Measurements from ENCODE around the gene HOXC11.

Gene HOXC11

DNA sequence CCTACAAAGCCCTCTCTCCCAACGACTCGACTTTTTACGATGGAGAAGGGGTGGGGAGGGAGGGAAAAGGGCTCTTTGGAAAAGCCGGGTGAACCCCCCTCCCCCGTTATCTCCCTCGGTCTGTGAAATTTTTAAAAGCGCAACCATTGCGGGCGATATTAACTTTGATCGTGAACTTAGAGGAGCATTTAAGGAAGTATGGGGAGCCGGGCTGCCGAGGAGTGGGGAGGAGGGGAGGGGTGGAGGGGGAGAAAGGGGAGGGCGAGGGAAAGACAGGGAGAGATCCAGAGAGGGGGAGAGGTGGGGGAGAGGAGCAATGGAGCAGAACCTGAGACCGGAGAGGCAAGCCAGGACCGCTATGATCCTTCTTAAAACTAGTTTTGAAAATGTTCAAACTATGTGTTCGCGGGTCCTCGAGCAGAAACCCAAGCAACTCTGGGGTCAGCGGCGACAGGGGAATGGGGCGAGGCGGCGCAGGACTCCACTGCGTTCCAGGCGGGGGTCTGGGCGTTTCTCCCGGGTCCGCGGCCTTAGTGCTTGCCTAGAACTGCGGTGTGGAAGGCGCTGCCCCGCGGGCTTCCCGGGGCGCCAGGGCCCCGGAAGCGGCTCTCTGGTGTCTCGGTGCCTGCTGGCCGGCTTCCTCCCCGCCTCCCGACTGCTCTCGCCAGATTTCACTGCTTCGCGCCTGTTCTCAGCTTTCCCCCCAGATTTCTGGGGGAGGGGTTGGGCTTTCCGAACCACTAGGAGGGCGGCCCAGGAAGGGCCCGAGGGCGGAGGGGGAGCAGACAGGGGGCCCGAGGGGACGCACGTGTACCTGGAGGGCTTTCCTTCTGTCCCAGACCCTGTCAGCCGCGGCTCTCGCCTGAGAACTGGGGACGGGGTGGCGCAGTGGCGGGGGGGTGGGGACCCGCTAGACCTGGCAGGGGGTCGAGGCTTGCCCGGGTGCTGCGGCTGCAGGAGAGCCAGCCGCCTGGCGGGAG lies 1.4 kb downstream of the HOXC11 start, which contains the start of gene HOTAIR:
HOTAIR (minus strand) TSS at position 871 of the 980 bp plus-strand sequence.
- DNase-seq (ENCODE audit: low read depth): no peak

DNA sequence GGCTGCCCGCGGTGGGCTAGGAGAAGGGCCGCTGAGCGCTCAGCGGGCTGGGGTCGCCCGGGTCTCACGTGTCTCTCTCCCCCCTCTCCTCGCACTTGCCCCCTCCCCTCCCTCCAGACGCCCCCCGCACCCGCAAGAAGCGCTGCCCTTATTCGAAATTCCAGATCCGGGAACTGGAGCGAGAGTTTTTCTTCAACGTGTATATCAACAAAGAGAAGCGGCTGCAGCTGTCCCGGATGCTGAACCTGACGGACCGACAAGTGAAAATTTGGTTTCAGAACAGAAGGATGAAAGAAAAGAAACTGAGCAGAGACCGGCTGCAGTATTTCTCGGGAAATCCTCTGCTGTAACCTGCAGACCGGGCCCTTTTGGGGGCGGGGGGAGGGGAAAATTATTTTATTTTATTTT lies 2.1 kb downstream of the HOXC11 start:
- DNase-seq (ENCODE audit: low read depth): no peak

DNA sequence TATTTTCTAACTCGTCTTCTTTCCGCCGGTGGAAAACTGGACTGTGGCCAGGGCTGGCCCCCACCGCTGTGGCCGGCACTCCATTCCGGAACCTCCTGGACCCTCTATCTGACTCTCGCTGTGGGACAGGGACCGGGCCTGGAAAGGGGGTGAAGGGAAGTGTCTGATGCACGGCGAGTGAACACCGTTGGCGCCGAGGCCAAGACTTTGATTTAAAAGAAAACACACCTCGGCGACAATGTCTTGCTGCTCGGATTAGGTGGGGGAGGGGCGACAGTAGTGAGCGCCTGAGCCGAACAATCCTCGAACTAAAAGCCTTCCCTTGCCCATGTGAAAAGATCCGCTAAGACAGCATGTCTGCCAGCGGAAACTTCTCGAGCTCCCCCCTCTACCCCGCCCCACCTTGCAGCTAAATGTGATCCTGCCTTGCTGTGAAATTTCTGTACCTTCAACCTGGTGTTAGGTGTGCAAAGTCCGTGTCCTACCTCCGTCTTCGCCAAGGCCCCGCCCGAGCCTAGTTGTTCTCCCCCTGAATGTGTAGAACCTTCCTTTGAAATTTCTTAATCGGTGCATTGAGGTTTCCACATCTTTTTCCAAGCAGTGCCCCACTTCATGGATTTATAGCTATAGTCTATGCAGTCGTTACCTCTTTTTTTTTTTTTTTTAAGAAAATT lies 2.7 kb downstream of the HOXC11 start:
- no peak for DNase-seq (ENCODE audit: low read depth)

DNA sequence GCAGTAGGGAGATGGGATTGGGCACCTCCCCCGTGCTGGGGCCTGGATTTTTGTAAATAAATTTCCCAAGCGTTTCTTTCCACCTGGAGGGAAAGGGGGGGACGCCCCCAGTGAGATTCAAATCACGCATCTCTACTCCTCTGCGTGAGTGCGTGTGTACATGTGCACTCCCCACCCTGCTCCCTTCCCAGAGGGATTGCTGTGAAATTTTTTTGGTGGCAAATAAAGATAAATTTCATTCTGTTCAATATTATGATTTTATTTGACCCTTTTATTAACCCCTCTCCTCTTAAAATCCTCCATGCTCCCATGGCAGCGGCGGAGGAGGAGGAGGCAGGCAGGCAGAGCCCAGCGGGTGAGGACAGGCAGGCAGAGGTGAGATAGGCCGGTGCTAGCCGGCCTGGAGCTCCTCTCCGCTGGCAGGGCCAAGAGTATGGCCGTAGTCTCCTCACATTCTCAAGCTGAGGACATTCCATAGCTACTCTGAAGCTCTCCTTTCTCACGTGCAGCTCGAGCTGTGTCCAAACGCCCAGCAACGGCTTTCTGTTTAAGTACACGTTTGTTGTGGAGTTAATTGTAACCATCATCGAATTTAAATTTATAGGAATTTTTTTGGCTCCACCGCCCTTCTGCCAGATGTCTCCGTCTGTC lies 3.4 kb downstream of the HOXC11 start:
- DNase-seq (ENCODE audit: low read depth): no peak

DNA sequence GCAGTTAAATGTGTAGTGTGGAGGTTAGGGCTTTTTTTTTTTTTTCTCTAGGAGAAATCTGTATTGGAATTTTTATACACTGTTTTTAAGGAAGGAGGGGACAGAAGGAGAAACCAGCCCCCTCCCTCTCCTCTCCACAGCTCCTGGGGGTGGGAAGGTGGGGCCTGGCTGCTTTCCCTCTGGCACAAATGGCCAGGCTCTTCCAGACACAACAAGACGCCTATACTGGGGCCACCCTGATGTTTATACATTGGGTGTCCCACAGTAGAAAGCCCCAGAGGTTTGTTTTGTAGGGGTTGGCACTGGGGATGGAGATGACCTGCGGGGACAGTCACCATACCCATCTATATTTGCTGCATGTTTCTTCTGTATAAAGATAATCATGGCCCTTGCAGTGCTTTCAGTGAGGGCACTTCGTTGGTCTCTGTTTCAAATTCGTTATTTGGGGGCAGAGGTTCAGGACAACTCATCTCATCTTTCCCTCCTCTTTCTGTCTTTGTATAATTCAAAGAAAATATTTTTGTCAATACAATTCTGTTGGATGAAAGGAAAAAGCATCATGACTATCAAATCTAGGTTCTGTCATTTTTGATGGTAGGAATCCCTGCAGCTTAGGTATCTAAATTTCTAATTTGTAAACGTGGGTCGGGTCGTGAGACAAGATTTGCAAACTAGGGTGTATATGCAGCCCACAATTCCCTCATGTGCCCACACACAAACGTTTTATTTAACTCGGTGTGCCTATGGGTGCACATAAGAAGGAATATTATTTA lies 4.1 kb downstream of the HOXC11 start:
- DNase-seq (ENCODE audit: low read depth): no peak

GRCh38 chr12:53977596-53978445 lies 4.9 kb downstream of the HOXC11 start:
- DNase-seq (ENCODE audit: low read depth): no peak

DNA sequence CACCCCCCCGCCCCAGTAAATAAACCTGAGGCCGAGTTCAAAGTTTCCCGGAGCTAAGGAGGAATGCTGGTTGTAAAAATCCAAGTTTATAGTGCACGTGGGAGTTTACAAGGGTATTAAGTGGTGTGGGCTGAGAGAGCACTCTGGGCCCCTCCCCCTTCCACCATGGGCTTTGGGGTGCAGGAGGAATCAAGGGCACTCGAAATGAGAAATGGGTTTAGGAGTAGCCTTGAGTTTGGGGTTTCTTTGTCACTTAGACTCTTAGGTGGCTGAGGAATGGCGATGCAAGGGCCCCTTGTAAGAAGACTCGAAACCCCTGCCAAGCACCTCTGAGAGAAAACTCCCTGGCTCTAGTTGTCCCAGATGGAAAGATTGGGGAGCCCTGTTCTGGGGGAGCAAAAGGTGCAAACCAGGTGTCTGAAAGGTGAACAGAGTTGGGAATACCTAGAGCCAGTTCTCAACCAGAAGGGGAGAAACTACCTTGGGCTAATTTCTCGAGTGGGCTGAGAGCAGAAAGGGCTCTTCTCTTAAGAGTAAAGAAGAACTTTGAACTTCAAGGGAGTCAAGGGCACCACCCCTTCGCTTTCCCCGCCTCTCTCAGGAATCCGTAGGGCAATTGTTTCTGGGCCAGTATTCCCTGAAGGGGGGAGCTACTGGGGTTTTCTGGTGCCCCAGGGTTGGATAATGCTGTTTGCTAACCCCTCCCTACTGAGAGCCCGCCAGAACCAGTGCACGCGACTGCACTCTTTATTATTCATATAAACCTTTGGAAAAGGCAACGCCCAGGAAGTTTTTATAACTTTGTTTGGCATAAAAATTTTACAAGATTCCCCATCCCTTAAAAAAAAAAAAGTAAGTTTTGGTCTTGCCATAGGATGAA lies 5.8 kb downstream of the HOXC11 start:
- no peak for DNase-seq (ENCODE audit: low read depth)

GRCh38 chr12:53980104-53980801 lies 7.3 kb downstream of the HOXC11 start:
- no peak for DNase-seq (ENCODE audit: low read depth)

- no peak for DNase-seq (ENCODE audit: low read depth)
Observed at GRCh38 chr12:53980802-53981496, 8.0 kb downstream of the HOXC11 start.

DNA sequence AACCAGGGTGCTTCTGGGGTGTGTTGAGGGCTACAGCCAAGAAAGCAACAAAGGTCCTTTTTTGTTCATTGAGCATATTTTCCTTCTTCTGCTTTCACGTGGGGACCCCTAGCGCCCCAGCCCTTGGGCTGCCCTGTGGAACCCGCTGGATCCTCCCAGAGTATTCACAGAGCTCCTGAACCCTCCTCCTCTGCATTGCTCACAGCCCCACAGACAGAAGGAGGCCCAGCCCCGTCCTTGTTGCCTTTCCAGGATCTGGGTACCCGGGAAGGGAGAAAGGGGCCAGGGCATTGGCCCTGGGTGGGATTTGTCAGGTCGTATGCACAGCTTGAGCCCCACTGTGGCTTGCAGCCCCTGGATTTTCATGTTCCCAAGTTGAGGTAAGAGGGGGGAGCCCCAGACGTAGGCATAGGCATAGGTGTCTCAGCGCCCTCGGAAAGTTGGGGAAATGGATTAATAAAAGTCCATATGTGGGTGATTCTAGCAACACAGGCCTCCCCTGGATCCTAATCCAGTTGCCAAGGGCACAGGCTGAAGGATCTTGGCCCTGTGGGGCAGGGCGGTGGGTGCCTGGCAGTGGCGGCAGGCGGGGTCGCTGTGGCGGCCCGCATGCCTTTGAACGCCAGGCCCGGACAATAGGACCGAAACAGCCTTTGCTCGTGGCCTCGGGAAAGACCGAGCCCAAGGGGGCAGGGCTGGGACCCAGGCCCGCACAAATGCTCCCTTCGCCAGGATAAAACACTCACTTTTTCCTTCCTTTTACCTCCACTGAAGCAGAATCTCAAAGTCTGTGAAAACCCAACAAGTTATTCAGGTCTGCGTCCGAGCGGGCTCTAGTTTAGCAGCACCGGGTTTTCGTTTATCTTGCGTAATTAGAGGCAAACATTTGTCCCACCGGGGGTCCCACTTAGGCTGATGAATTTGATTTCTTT lies 9.0 kb downstream of the HOXC11 start:
- DNase-seq (ENCODE audit: low read depth): no peak

DNA sequence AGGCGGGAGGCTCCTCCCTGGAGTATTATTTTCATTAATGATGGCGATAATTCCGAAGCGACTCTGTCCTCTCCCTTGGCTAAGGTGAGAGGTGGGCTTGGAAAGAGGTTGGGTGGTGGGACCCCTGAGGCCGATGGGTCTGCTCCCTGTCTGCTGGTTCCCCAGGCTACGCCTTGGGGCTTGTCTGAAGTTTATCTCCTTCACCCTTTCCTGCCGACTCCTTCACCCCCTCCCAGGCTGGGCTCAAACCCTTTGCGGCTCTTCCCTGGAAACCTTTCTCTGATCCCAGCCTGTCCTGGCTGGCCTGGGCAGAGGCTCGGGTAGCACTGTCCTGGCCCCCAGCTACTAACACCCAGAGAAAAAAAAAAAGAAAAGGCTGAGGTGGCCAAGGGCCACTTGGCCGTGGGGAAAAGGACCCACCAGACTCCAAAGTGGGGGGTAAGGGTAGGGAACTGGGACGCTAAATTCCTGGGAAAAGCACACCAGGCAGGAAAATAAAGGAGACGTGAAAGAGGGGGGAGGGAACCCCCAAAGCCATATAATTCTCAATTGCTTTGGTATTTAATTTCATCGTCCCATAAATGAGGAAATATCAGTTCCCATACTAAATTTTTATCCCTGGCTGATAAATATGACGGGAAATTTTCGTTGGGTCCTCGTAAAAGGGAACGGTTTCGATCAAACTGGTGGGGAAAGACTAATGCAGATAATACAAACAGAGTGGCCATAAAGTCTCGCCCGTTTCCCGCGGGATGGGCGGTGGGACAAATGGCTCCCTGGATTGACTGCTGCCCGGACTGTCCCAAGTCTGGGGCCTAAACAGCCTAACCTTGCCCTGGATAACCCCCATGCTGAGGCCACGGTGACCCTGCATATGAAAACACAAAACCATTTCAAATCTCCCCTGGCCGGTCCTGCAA lies 10.0 kb downstream of the HOXC11 start:
- no peak for DNase-seq (ENCODE audit: low read depth)

- DNase-seq (ENCODE audit: low read depth): no peak
Observed at GRCh38 chr12:53983568-53983949, 10.6 kb downstream of the HOXC11 start.

- DNase-seq (ENCODE audit: low read depth): no peak
Observed at GRCh38 chr12:53983950-53984572, 11.1 kb downstream of the HOXC11 start.

DNA sequence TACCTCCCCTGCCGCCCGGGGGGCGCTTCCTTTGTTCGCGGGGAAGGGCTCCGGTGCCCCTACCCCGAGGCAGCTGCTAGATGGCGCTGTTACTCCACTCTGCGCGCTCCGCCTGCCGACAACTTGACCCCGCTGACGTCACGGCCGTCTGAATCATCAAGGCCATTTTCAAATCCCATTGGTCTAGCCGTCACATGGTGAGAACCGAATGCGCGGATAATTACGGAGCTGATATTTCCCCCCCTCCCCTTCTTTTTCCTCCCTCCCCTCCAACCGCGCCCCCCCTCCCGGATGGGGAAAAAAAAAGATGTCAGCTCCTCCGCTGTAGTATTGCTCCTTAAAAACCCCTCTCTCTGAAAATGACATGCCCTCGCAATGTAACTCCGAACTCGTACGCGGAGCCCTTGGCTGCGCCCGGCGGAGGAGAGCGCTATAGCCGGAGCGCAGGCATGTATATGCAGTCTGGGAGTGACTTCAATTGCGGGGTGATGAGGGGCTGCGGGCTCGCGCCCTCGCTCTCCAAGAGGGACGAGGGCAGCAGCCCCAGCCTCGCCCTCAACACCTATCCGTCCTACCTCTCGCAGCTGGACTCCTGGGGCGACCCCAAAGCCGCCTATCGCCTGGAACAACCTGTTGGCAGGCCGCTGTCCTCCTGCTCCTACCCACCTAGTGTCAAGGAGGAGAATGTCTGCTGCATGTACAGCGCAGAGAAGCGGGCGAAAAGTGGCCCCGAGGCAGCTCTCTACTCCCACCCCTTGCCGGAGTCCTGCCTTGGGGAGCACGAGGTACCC lies 12.2 kb downstream of the HOXC11 start, which contains the start of gene HOXC10:
HOXC10 (plus strand) TSS at position 246 of the 791 bp plus-strand sequence; CDS start at position 360, 114 bp downstream.
- peak; percentile 69 for DNase-seq (ENCODE audit: low read depth)

GRCh38 chr12:53985692-53985993 lies 12.7 kb downstream of the HOXC11 start:
- DNase-seq (ENCODE audit: low read depth): no peak
